Cortex of kidney (tissue), 1 donor: ENCODE results near the gene CAMK1D.
"Not testable (repeated sequence)": the region's sequence is repeated elsewhere in the genome, so short reads cannot be mapped to it uniquely, and the experiment has no call there.

ENCODE experiments used
- DNase-seq: peaks from one replicate; lab custom pipeline; 2025; lab: John Stamatoyannopoulos, UW

CAMK1D gene

GRCh38 chr10:12723220-12723619, 373.9 kb downstream of the CAMK1D start:
- DNase-seq: no peak

- no peak for DNase-seq
Observed at GRCh38 chr10:12724807-12725579, 375.6 kb downstream of the CAMK1D start.

- DNase-seq: not testable (repeated sequence)
Observed at GRCh38 chr10:12725580-12725888, 376.2 kb downstream of the CAMK1D start.

GRCh38 chr10:12726971-12727831, 377.9 kb downstream of the CAMK1D start:
- no peak for DNase-seq

GRCh38 chr10:12727832-12728215, 378.5 kb downstream of the CAMK1D start:
- DNase-seq: no peak

- DNase-seq: no peak
Observed at GRCh38 chr10:12728494-12728893, 379.1 kb downstream of the CAMK1D start.

GRCh38 chr10:12729885-12730284, 380.5 kb downstream of the CAMK1D start:
- DNase-seq: no peak

- DNase-seq: no peak
Observed at GRCh38 chr10:12730809-12731519, 381.6 kb downstream of the CAMK1D start.

- DNase-seq: no peak
Observed at GRCh38 chr10:12733271-12733670, 383.9 kb downstream of the CAMK1D start.

GRCh38 chr10:12735843-12736462, 386.6 kb downstream of the CAMK1D start:
- DNase-seq: no peak

- DNase-seq: no peak
Observed at GRCh38 chr10:12740813-12741212, 391.5 kb downstream of the CAMK1D start.

- DNase-seq: no peak
Observed at GRCh38 chr10:12741360-12741804, 392.0 kb downstream of the CAMK1D start.

- no peak for DNase-seq
Observed at GRCh38 chr10:12742771-12743170, 393.4 kb downstream of the CAMK1D start.

- DNase-seq: not testable (repeated sequence)
Observed at GRCh38 chr10:12743466-12743865, 394.1 kb downstream of the CAMK1D start.

- DNase-seq: no peak
Observed at GRCh38 chr10:12743941-12744340, 394.6 kb downstream of the CAMK1D start.

GRCh38 chr10:12748186-12748585, 398.8 kb downstream of the CAMK1D start:
- DNase-seq: no peak

- DNase-seq: no peak
Observed at GRCh38 chr10:12749760-12750478, 400.6 kb downstream of the CAMK1D start.

GRCh38 chr10:12750526-12751201, 401.3 kb downstream of the CAMK1D start:
- DNase-seq: no peak

GRCh38 chr10:12755075-12755474, 405.7 kb downstream of the CAMK1D start:
- DNase-seq: no peak

GRCh38 chr10:12757351-12757750, 408.0 kb downstream of the CAMK1D start:
- no peak for DNase-seq

- DNase-seq: no peak
Observed at GRCh38 chr10:12758271-12758670, 408.9 kb downstream of the CAMK1D start.
